Amygdala (tissue), 56 donors: ENCODE data around the gene CHN1.

Experiments used
- DNase-seq, 56 donors: peaks; one replicate each; lab custom pipeline; 2025; lab: John Stamatoyannopoulos, UW

The CHN1 gene

GRCh38 chr2:175012516-175012915 lies 7.3 kb upstream of the CHN1 start:
- no peak for DNase-seq

GRCh38 chr2:175011505-175011904 lies 6.3 kb upstream of the CHN1 start:
- no peak for DNase-seq

- no peak for DNase-seq
Measured at GRCh38 chr2:175010848-175011254, 5.7 kb upstream of the CHN1 start.

- no peak for DNase-seq
Measured at GRCh38 chr2:175009917-175010621, 4.9 kb upstream of the CHN1 start.

- no peak for DNase-seq
Measured at GRCh38 chr2:175008801-175009495, 3.8 kb upstream of the CHN1 start.

- DNase-seq = no peak
Measured at GRCh38 chr2:175008009-175008408, 2.8 kb upstream of the CHN1 start.

GRCh38 chr2:175007510-175007909 lies 2.3 kb upstream of the CHN1 start:
- DNase-seq = no peak

- DNase-seq = no peak
Measured at GRCh38 chr2:175006281-175006680, 1.1 kb upstream of the CHN1 start.

GRCh38 chr2:175005733-175006264 lies 618 bp upstream of the CHN1 start:
- DNase-seq = peak in 1 of 56 donors; percentile 31

GRCh38 chr2:175004730-175004979 lies 526 bp downstream of the CHN1 start:
- DNase-seq = peak in 5 of 56 donors; percentile 22 to 63 (median 42)

GRCh38 chr2:175003875-175004729 lies 1.1 kb downstream of the CHN1 start:
- peak in 1 of 56 donors; percentile 21 for DNase-seq

GRCh38 chr2:175002547-175003274 lies 2.5 kb downstream of the CHN1 start:
- DNase-seq = no peak

- peak in 1 of 56 donors; percentile 2 for DNase-seq
Measured at GRCh38 chr2:175001566-175001965, 3.6 kb downstream of the CHN1 start.

GRCh38 chr2:174997110-174997509 lies 8.1 kb downstream of the CHN1 start:
- no peak for DNase-seq

- no peak for DNase-seq
Measured at GRCh38 chr2:174996622-174997021, 8.6 kb downstream of the CHN1 start.

GRCh38 chr2:174994381-174994780 lies 10.8 kb downstream of the CHN1 start:
- DNase-seq = no peak

- DNase-seq = no peak
Measured at GRCh38 chr2:174992886-174993285, 12.3 kb downstream of the CHN1 start.

- no peak for DNase-seq
Measured at GRCh38 chr2:174985614-174986013, 19.6 kb downstream of the CHN1 start.

- no peak for DNase-seq
Measured at GRCh38 chr2:174984561-174984960, 20.6 kb downstream of the CHN1 start.

GRCh38 chr2:174981331-174981730 lies 23.9 kb downstream of the CHN1 start:
- DNase-seq = no peak

- no peak for DNase-seq
Measured at GRCh38 chr2:174979996-174980395, 25.2 kb downstream of the CHN1 start.
